A549 (cell line): ENCODE measurements around the gene DSCAM. TPM values are rescaled to one million over a fixed set of nuclear protein-coding genes. Genes with fewer than 3 reads are reported as not detected.

ENCODE experiments used
- ATAC-seq, 2 experiments: fragments of 200-7000 bp in 1 of 2; fragments of >200 bp in 1 of 2; cut with Nextera tagmentation in 1 of 2; cut with Tn5 transposase in 1 of 2; 3 replicates each; pipeline versions ENCODE4 v1.8.0 to v1.9.1; 2018 to 2020; ENCODE audit warnings: mild to moderate bottlenecking in 1 of 2, moderate library complexity in 1 of 2
- CTCF ChIA-PET: fragments of 300-600 bp; sonication (Branson Sonifier 250); formaldehyde crosslinking; extraction: SDS; loops from one replicate; lab custom pipeline; 2021; ENCODE audit warnings: antibody characterized with exemption, inconsistent platforms; lab: Yijun Ruan, JAX
- POLR2A ChIA-PET: fragments of 350-600 bp; formaldehyde crosslinking; extraction: SDS; loops from one replicate; lab custom pipeline; 2021; ENCODE audit warnings: antibody characterized with exemption, inconsistent platforms; lab: Yijun Ruan, JAX
- DNase-seq, 2 experiments: peaks; one replicate each; pipeline versions ENCODE4 v3.0.0 to v3.0.0-alpha.2; 2011 to 2016; ENCODE audit warnings: low read depth in 1 of 2, low spot score in 1 of 2
- FAIRE-seq: peaks from 2 replicates; lab custom pipeline; 2011; peaks lifted over from hg19 to GRCh38; lab: Jason Lieb, UNC
- H3K27ac ChIP-seq, 2 experiments: fragments of >200 bp; sonication (Bioruptor Twin); formaldehyde crosslinking; 3 replicates each; pipeline ENCODE4 v1.5.1; 2016 to 2017
- H3K4me1 ChIP-seq: fragments of >200 bp; sonication (Bioruptor Twin); formaldehyde crosslinking; 3 replicates; pipeline ENCODE4 v1.6.1; 2016
- H3K4me2 ChIP-seq: fragments of >200 bp; sonication (Bioruptor Twin); formaldehyde crosslinking; 3 replicates; pipeline ENCODE4 v1.6.1; 2016
- H3K4me3 ChIP-seq: fragments of >200 bp; sonication (Bioruptor Twin); formaldehyde crosslinking; 3 replicates; pipeline ENCODE4 v1.5.1; 2016
- H3K9me3 ChIP-seq: fragments of >200 bp; sonication (Bioruptor Twin); formaldehyde crosslinking; 3 replicates; pipeline ENCODE4 v1.6.1; 2016
- BCL3 ChIP-seq: fragments of >200 bp; sonication (Bioruptor Twin); formaldehyde crosslinking; IDR thresholded peaks from 3 replicates; pipeline ENCODE4 v1.6.1; 2016
- CBX8 ChIP-seq: fragments of 200-600 bp; sonication (generic); IDR thresholded peaks from 2 replicates; pipeline ENCODE4 v1.6.1; 2016
- CHD2 ChIP-seq: fragments of 150-350 bp; IDR thresholded peaks from 2 replicates; pipeline ENCODE4 v1.6.1; 2014; ENCODE audit warnings: low read length; ENCODE audit not compliant: partially characterized antibody
- CHD4 ChIP-seq: fragments of 200-600 bp; sonication (generic); IDR thresholded peaks from 2 replicates; pipeline ENCODE4 v1.6.1; 2016; ENCODE audit warnings: antibody characterized with exemption, mild to moderate bottlenecking, borderline replicate concordance
- EHF ChIP-seq: fragments of 250-450 bp; sonication (Bioruptor Pico); IDR thresholded peaks from 2 replicates; pipeline ENCODE4 v1.5.0; 2020; ENCODE audit warnings: mild to moderate bottlenecking
- EHMT2 ChIP-seq: fragments of 200-600 bp; sonication (generic); IDR thresholded peaks from 2 replicates; pipeline ENCODE4 v1.6.1; 2016; ENCODE audit warnings: antibody characterized with exemption, low read depth, mild to moderate bottlenecking, moderate library complexity
- ESRRA ChIP-seq: fragments of 150-350 bp; IDR thresholded peaks from 2 replicates; pipeline ENCODE4 v1.6.1; 2014; ENCODE audit warnings: mild to moderate bottlenecking, low read length, borderline replicate concordance
- FOXS1 ChIP-seq: fragments of 250-450 bp; sonication (Bioruptor Pico); IDR thresholded peaks from 2 replicates; pipeline ENCODE4 v1.5.0; 2020; ENCODE audit warnings: mild to moderate bottlenecking, moderate library complexity
- HEYL ChIP-seq: fragments of 250-450 bp; sonication (Bioruptor Pico); IDR thresholded peaks from 2 replicates; pipeline ENCODE4 v1.8.0; 2021; ENCODE audit warnings: mild to moderate bottlenecking, moderate library complexity
- HOXA7 ChIP-seq: fragments of 250-450 bp; sonication (Bioruptor Pico); IDR thresholded peaks from 2 replicates; pipeline ENCODE4 v1.5.0; 2020; ENCODE audit warnings: mild to moderate bottlenecking, moderate library complexity
- JUN ChIP-seq, 2 experiments: fragments of >200 bp; sonication (Bioruptor Twin); formaldehyde crosslinking; IDR thresholded peaks; 2 replicates in 1 of 2; 3 replicates in 1 of 2; pipeline ENCODE4 v1.6.1; 2016 to 2017
- JUNB ChIP-seq: fragments of >200 bp; sonication (Bioruptor Twin); formaldehyde crosslinking; IDR thresholded peaks from 2 replicates; pipeline ENCODE4 v1.6.1; 2016
- MYC ChIP-seq: IDR thresholded peaks from 2 replicates; pipeline ENCODE4 v1.6.1; 2012; ENCODE audit warnings: mild to moderate bottlenecking, inconsistent platforms, low read length, improper control_type of control experiment, borderline replicate concordance
- NPAS2 ChIP-seq: fragments of 250-450 bp; sonication (Bioruptor Pico); IDR thresholded peaks from 2 replicates; pipeline ENCODE4 v1.8.0; 2022; ENCODE audit warnings: mild to moderate bottlenecking, moderate library complexity, borderline replicate concordance
- NR3C1 ChIP-seq: fragments of >200 bp; sonication (Bioruptor Twin); formaldehyde crosslinking; IDR thresholded peaks from 3 replicates; pipeline ENCODE4 v1.6.1; 2017
- PHF8 ChIP-seq: fragments of 200-600 bp; sonication (generic); IDR thresholded peaks from 2 replicates; pipeline ENCODE4 v1.6.1; 2016; ENCODE audit warnings: low read depth, mild to moderate bottlenecking, antibody characterized with exemption, moderate library complexity, borderline replicate concordance
- POLR2AphosphoS2 ChIP-seq: conservative IDR thresholded peaks from 2 replicates; pipeline ENCODE4 v1.6.1; 2012; ENCODE audit warnings: low read length, improper control_type of control experiment, inconsistent platforms
- RAD21 ChIP-seq, 2 experiments: fragments of >200 bp in 1 of 2; sonication (Bioruptor Twin) in 1 of 2; formaldehyde crosslinking in 1 of 2; IDR thresholded peaks in 1 of 2; conservative IDR thresholded peaks in 1 of 2; 2 replicates in 1 of 2; 3 replicates in 1 of 2; pipeline ENCODE4 v1.6.1; 2012 to 2018; ENCODE audit warnings: inconsistent platforms in 1 of 2
- RCOR1 ChIP-seq: fragments of 150-350 bp; IDR thresholded peaks from 2 replicates; pipeline ENCODE4 v1.6.1; 2014; ENCODE audit warnings: antibody characterized with exemption, low read length, low read depth
- RFX5 ChIP-seq: fragments of 450-650 bp; IDR thresholded peaks from 2 replicates; pipeline ENCODE4 v1.7.1; 2014; ENCODE audit warnings: antibody characterized with exemption, mild to moderate bottlenecking, moderate library complexity
- SMC3 ChIP-seq: fragments of >200 bp; sonication (Bioruptor Twin); formaldehyde crosslinking; IDR thresholded peaks from 3 replicates; pipeline ENCODE4 v1.6.1; 2018; ENCODE audit warnings: inconsistent platforms
- TP53 ChIP-seq: fragments of 250-450 bp; sonication (Bioruptor Pico); IDR thresholded peaks from 2 replicates; pipeline ENCODE4 v1.5.0; 2021; ENCODE audit warnings: mild to moderate bottlenecking, moderate library complexity
- ZC3H11A ChIP-seq: fragments of 450-650 bp; IDR thresholded peaks from 2 replicates; pipeline ENCODE4 v1.6.1; 2014; ENCODE audit warnings: antibody characterized with exemption, mild to moderate bottlenecking
- ZFP36 ChIP-seq: fragments of 450-650 bp; IDR thresholded peaks from 2 replicates; pipeline ENCODE4 v1.6.1; 2014; ENCODE audit warnings: borderline replicate concordance; ENCODE audit not compliant: partially characterized antibody
- ZNF302 ChIP-seq: fragments of 250-450 bp; sonication (Bioruptor Pico); IDR thresholded peaks from 2 replicates; pipeline ENCODE4 v1.9.0; 2021; ENCODE audit warnings: inconsistent platforms, mild to moderate bottlenecking, moderate library complexity
- WGBS: methylation state at CpG from one replicate; pipeline ENCODE4 v1.1.6; 2017; ENCODE audit errors: missing lambda C conversion rate; 5-methylcytosine and 5-hydroxymethylcytosine counted together
- polyA plus RNA-seq, 4 experiments: library from polyadenylated mRNA; depleted of rRNA in 3 of 4; stranded (reverse); fragments of >200 nt; fragmentation: RNase III in 1 of 4; extraction: RNeasy Plus Mini Kit Qiagen cat#74134 plus additional on column Dnase treatment in 1 of 4; gene quantifications; 2 replicates in 3 of 4; 3 replicates in 1 of 4; pipeline ENCODE4 v1.2.3, GENCODE V29; 2011 to 2017

Gene DSCAM
- polyA plus RNA-seq, 2 of the 4 experiments (the other 2 are of a cell fraction): not detected

- CTCF ChIA-PET: no interaction called here
Observed at GRCh38 chr21:40667967-40668366, 179.0 kb downstream of the DSCAM start.

GRCh38 chr21:40662889-40663288 is 184.1 kb downstream of the DSCAM start:
- no peak for DNase-seq
- Histone ChIP-seq H3K4me1 (no peaks in the 10 kb centered on the region), H3K4me2 (no peak overlapping the region)

More at GRCh38 chr21:40667967-40668366, 179.0 kb downstream of the DSCAM start:
- POLR2A ChIA-PET: no interaction called here
- H3K4me3 ChIP-seq: no peak overlapping the region
- H3K4me1 ChIP-seq: no peaks in the 10 kb centered on the region
- ATAC-seq (no peak), DNase-seq (no peak)
- TF ChIP-seq RAD21 (conservative IDR thresholded peaks at IDR 0.05 in 1 of 2, IDR thresholded peaks at IDR 0.05 in 1 of 2) (no peak), CHD2 (no peak), NPAS2 (CRISPR knock-in tag) (no peak)
- TF ChIP-seq, all 56 proteins: peak for 0
- H3K4me2 ChIP-seq: no peak overlapping the region
- no peaks in the 10 kb centered on the region for H3K9me3 ChIP-seq
- no peak overlapping the region for H3K27ac ChIP-seq
- WGBS: 0% methylated on average over 1 of the region's 1 CpG
- FAIRE-seq: no peak

GRCh38 chr21:40660461-40660860 is 186.5 kb downstream of the DSCAM start:
- POLR2A ChIA-PET: no interaction called here
- FAIRE-seq: no peak
- WGBS: 0% methylated on average over 3 of the region's 3 CpGs
- Histone ChIP-seq H3K27ac (no peak overlapping the region), H3K9me3 (no peaks in the 10 kb centered on the region), H3K4me3 (no peak overlapping the region)
- CTCF ChIA-PET: no interaction called here
- TF ChIP-seq CHD4 (no peak), TP53 (CRISPR knock-in tag) (no peak), ZFP36 (no peak), CBX8 (no peak), HOXA7 (CRISPR knock-in tag) (no peak), NPAS2 (CRISPR knock-in tag) (no peak), RCOR1 (no peak), SMC3 (no peak), FOXS1 (CRISPR knock-in tag) (no peak), PHF8 (no peak), ESRRA (no peak), POLR2AphosphoS2 (no peak), EHMT2 (no peak), RFX5 (no peak)
- TF ChIP-seq, all 56 proteins: peak for 0
- H3K4me1 ChIP-seq: no peaks in the 10 kb centered on the region
- ATAC-seq (no peak), DNase-seq (no peak)
- H3K4me2 ChIP-seq: no peak overlapping the region

More at GRCh38 chr21:40662889-40663288, 184.1 kb downstream of the DSCAM start:
- Histone ChIP-seq H3K9me3 (no peaks in the 10 kb centered on the region), H3K27ac (no peak overlapping the region), H3K4me3 (no peak overlapping the region)
- ATAC-seq (no peak), FAIRE-seq (no peak)
- ChIA-PET CTCF (no interaction called here), POLR2A (no interaction called here)
- no peak for TF ChIP-seq ZNF302
- no peak for TF ChIP-seq MYC
- TF ChIP-seq HEYL (CRISPR knock-in tag): no peak
- TF ChIP-seq ESRRA: no peak
- TF ChIP-seq BCL3: no peak
- no peak for TF ChIP-seq JUN (IDR thresholded peaks at IDR 0.05)
- TF ChIP-seq ZC3H11A: no peak
- TF ChIP-seq JUNB: no peak
- TF ChIP-seq EHF (CRISPR knock-in tag): no peak
- no peak for TF ChIP-seq NR3C1
- 82% methylated on average over 2 of the region's 2 CpGs for WGBS
